Ovary (tissue), 9 donors: ENCODE measurements around the gene PLCB2. TPM values are rescaled to one million over a fixed set of nuclear protein-coding genes. Genes with fewer than 3 reads are reported as not detected.

ENCODE experiments used
- DNase-seq, 5 donors: peaks; one replicate each; pipeline ENCODE4 v3.0.0-alpha.2; 2019 to 2020
- H3K27ac ChIP-seq, 2 donors: fragments of 200-600 bp; one replicate each; pipeline versions ENCODE4 v1.5.1 to v1.8.0; 2019 to 2022
- H3K27me3 ChIP-seq: fragments of 200-600 bp; one replicate; pipeline ENCODE4 v1.8.0; 2022
- H3K36me3 ChIP-seq: fragments of 200-600 bp; sonication (generic); one replicate; pipeline ENCODE4 v1.5.1; 2019
- H3K4me1 ChIP-seq: one replicate; pipeline ENCODE4 v1.8.1; 2013; ENCODE audit warnings: mild to moderate bottlenecking, moderate library complexity; ENCODE audit not compliant: insufficient read depth
- H3K4me3 ChIP-seq: fragments of 200-600 bp; sonication (generic); one replicate; pipeline ENCODE4 v1.5.1; 2017
- H3K9me3 ChIP-seq, 2 donors: fragments of 200-600 bp in 1 of 2; sonication (generic) in 1 of 2; one replicate each; pipeline versions ENCODE4 v1.5.1 to v1.8.1; 2013 to 2019; ENCODE audit warnings: mild to moderate bottlenecking in 1 of 2, moderate library complexity in 1 of 2
- CTCF ChIP-seq, 3 donors: fragments of 450-650 bp in 2 of 3; fragments of 200-600 bp in 1 of 3; IDR thresholded peaks; one replicate each; pipeline versions ENCODE4 v1.5.1 to v1.8.0; 2016 to 2022; ENCODE audit warnings: antibody characterized with exemption in 3 of 3, mild to moderate bottlenecking in 1 of 3
- EP300 ChIP-seq: sonication (generic); formaldehyde crosslinking; IDR thresholded peaks from one replicate; pipeline ENCODE4 v1.6.1; 2017; ENCODE audit warnings: antibody characterized with exemption
- POLR2A ChIP-seq: fragments of 450-650 bp; IDR thresholded peaks from one replicate; pipeline ENCODE4 v1.6.1; 2017; ENCODE audit warnings: antibody characterized with exemption, mild to moderate bottlenecking, moderate library complexity
- WGBS, 3 donors: extraction: QIAGEN DNeasy Blood & Tissue Kit in 1 of 3; methylation state at CpG; one replicate each; pipeline versions ENCODE4 v1.1.5 to v1.1.7; 2013 to 2017; 5-methylcytosine and 5-hydroxymethylcytosine counted together
- intact Hi-C, 4 donors: fragments of 100-400 bp; cut with DNase I; formaldehyde crosslinking; loops; one replicate each; pipeline versions ENCODE4 v1.11.0 to v1.15.1; 2022 to 2023
- polyA plus RNA-seq, 2 donors: library from polyadenylated mRNA; stranded (reverse); fragments of 200-250 nt in 1 of 2; fragments of 350-450 nt in 1 of 2; fragmentation: Illumina TruSeq in 1 of 2; extraction: RNeasy Lipid Tissue Mini Kit (QIAGEN cat#74804) in 1 of 2; gene quantifications; one replicate each; pipeline ENCODE4 v1.2.3, GENCODE V29; 2013 to 2014
- total RNA-seq, 7 donors: library from RNA; depleted of rRNA in 2 of 7; stranded (reverse); fragments of >200 nt in 2 of 7; fragmentation: NEBNext Ultra II Directional in 3 of 7; extraction: Animal tissue kit (Norgen Biotek cat#: 25700) in 3 of 7; gene quantifications; one replicate each; pipeline versions ENCODE4 v1.1.0 to v1.2.4, GENCODE V29; 2016 to 2023
- donor health status: DM: no; HTN: no; CAD: no; lungs with moderate emphysema.
- donor health status: DM: no; HTN: no; CAD: no.
- donor health status: Bipolar disorder and iron deficiency.
- donor health status: DM: yes; HTN: yes; CAD: no.
- donor health status: DM: no; HTN: no; CAD: no.
- donor health status: DM: yes; HTN: yes; CAD: no.

The PLCB2 gene
- total and polyA plus RNA-seq, 9 donors: 1.9 to 13.9 (median 6.0) TPM

- peak in 1 of 5 donors; percentile 24 for DNase-seq
- no peaks in the 10 kb centered on the region for H3K36me3 ChIP-seq
- 70 to 74% (median 72%) methylated on average over 11 of the region's 11 CpGs for WGBS, 3 donors
- H3K4me3 ChIP-seq: no peak overlapping the region
- H3K9me3 ChIP-seq: no peaks in the 10 kb centered on the region
- intact Hi-C loops: no loop called here
- no peak overlapping the region for H3K27ac ChIP-seq
- H3K4me1 ChIP-seq: peaks cover 8% of the 10 kb centered on the region
- no peaks in the 10 kb centered on the region for H3K27me3 ChIP-seq
- TF ChIP-seq CTCF (IDR thresholded peaks at IDR 0.05) (no peak), POLR2A (no peak), EP300 (no peak)
Measured at GRCh38 chr15:40249477-40250303, 58.0 kb downstream of the PLCB2 start.

GRCh38 chr15:40248006-40248783, 59.5 kb downstream of the PLCB2 start:
- TF ChIP-seq EP300 (no peak), POLR2A (no peak), CTCF (IDR thresholded peaks at IDR 0.05) (no peak)
- no peaks in the 10 kb centered on the region for H3K36me3 ChIP-seq
- WGBS, 3 donors: 77 to 89% (median 81%) methylated on average over 14 to 17 of the region's 17 CpGs
- no peaks in the 10 kb centered on the region for H3K9me3 ChIP-seq
- peaks cover 4% of the 10 kb centered on the region for H3K4me1 ChIP-seq
- no peaks in the 10 kb centered on the region for H3K27me3 ChIP-seq
- intact Hi-C loops: no loop called here
- no peak for DNase-seq
- H3K27ac ChIP-seq: no peak overlapping the region
- H3K4me3 ChIP-seq: no peak overlapping the region

GRCh38 chr15:40247406-40247971, 60.2 kb downstream of the PLCB2 start:
- no peaks in the 10 kb centered on the region for H3K36me3 ChIP-seq
- H3K4me3 ChIP-seq: no peak overlapping the region
- WGBS, 3 donors: 84 to 94% (median 91%) methylated on average over 12 of the region's 12 CpGs
- H3K27me3 ChIP-seq: no peaks in the 10 kb centered on the region
- H3K9me3 ChIP-seq: no peaks in the 10 kb centered on the region
- DNase-seq: no peak
- no peak overlapping the region for H3K27ac ChIP-seq
- TF ChIP-seq EP300 (no peak), CTCF (IDR thresholded peaks at IDR 0.05) (no peak), POLR2A (no peak)
- intact Hi-C loops: no loop called here
- no peaks in the 10 kb centered on the region for H3K4me1 ChIP-seq

GRCh38 chr15:40246496-40247280, 61.0 kb downstream of the PLCB2 start:
- Histone ChIP-seq H3K4me1 (no peaks in the 10 kb centered on the region), H3K9me3 (no peaks in the 10 kb centered on the region), H3K27ac (no peak overlapping the region), H3K27me3 (no peaks in the 10 kb centered on the region), H3K36me3 (no peaks in the 10 kb centered on the region), H3K4me3 (no peak overlapping the region)
- no peak for TF ChIP-seq EP300
- no peak for TF ChIP-seq CTCF (IDR thresholded peaks at IDR 0.05)
- no peak for TF ChIP-seq POLR2A
- 88 to 89% (median 89%) methylated on average over 8 of the region's 8 CpGs for WGBS, 3 donors
- intact Hi-C loops: no loop called here
- peak in 2 of 5 donors; percentile 7 to 10 for DNase-seq
